Measurements from ENCODE around the gene TLK1.

The TLK1 gene

GRCh38 chr2:171160119-171160955 is at the start of gene TLK1:
Gene TLK1 (minus strand): TSS chr2:171160893. CDS start chr2:171160428, 465 bp downstream.
- peak; percentile 74 for DNase-seq (ENCODE audit: low spot score)

- no peak for DNase-seq (ENCODE audit: low spot score)
These were observed 49.6 kb upstream of the TLK1 start for GRCh38 chr2:171210216-171210863.

GRCh38 chr2:171208657-171209056 is 48.0 kb upstream of the TLK1 start:
- DNase-seq (ENCODE audit: low spot score), result no peak

- no peak for DNase-seq (ENCODE audit: low spot score)
These were observed 45.9 kb upstream of the TLK1 start for GRCh38 chr2:171206422-171207115.

GRCh38 chr2:171205551-171205950 is 44.9 kb upstream of the TLK1 start:
- no peak for DNase-seq (ENCODE audit: low spot score)

- no peak for DNase-seq (ENCODE audit: low spot score)
These were observed 41.1 kb upstream of the TLK1 start for GRCh38 chr2:171201767-171202166.

- DNase-seq (ENCODE audit: low spot score), result no peak
These were observed 40.6 kb upstream of the TLK1 start for GRCh38 chr2:171201271-171201670.

- no peak for DNase-seq (ENCODE audit: low spot score)
These were observed 39.8 kb upstream of the TLK1 start for GRCh38 chr2:171200469-171200868.

- DNase-seq (ENCODE audit: low spot score), result no peak
These were observed 30.3 kb upstream of the TLK1 start for GRCh38 chr2:171191021-171191420.

- DNase-seq (ENCODE audit: low spot score), result no peak
These were observed 27.1 kb upstream of the TLK1 start for GRCh38 chr2:171187819-171188218.

GRCh38 chr2:171187177-171187576 is 26.5 kb upstream of the TLK1 start:
- DNase-seq (ENCODE audit: low spot score), result no peak

GRCh38 chr2:171185941-171186340 is 25.2 kb upstream of the TLK1 start:
- no peak for DNase-seq (ENCODE audit: low spot score)

GRCh38 chr2:171185165-171185818 is 24.6 kb upstream of the TLK1 start:
- DNase-seq (ENCODE audit: low spot score), result no peak

GRCh38 chr2:171181064-171182049 is 20.7 kb upstream of the TLK1 start:
- DNase-seq (ENCODE audit: low spot score), result no peak

GRCh38 chr2:171180229-171180930 is 19.7 kb upstream of the TLK1 start:
- no peak for DNase-seq (ENCODE audit: low spot score)

- DNase-seq (ENCODE audit: low spot score), result no peak
These were observed 18.3 kb upstream of the TLK1 start for GRCh38 chr2:171178993-171179392.

- no peak for DNase-seq (ENCODE audit: low spot score)
These were observed 15.8 kb upstream of the TLK1 start for GRCh38 chr2:171176516-171176915.

GRCh38 chr2:171174075-171174474 is 13.4 kb upstream of the TLK1 start:
- no peak for DNase-seq (ENCODE audit: low spot score)

- no peak for DNase-seq (ENCODE audit: low spot score)
These were observed 12.4 kb upstream of the TLK1 start for GRCh38 chr2:171173087-171173486.

- DNase-seq (ENCODE audit: low spot score), result no peak
These were observed 11.1 kb upstream of the TLK1 start for GRCh38 chr2:171171808-171172207.

GRCh38 chr2:171169839-171170238 is 9.1 kb upstream of the TLK1 start:
- no peak for DNase-seq (ENCODE audit: low spot score)

Measured in HuH-7.5 (cell line).